ENCODE data around the gene C4orf54. TPM values are rescaled to one million over a fixed set of nuclear protein-coding genes. Genes with fewer than 3 reads are reported as not detected.

Gene C4orf54
- total RNA-seq, 5 donors from 2014 or later (not counting 1 experiment from before 2014, with no cell fraction given): not detected

DNA sequence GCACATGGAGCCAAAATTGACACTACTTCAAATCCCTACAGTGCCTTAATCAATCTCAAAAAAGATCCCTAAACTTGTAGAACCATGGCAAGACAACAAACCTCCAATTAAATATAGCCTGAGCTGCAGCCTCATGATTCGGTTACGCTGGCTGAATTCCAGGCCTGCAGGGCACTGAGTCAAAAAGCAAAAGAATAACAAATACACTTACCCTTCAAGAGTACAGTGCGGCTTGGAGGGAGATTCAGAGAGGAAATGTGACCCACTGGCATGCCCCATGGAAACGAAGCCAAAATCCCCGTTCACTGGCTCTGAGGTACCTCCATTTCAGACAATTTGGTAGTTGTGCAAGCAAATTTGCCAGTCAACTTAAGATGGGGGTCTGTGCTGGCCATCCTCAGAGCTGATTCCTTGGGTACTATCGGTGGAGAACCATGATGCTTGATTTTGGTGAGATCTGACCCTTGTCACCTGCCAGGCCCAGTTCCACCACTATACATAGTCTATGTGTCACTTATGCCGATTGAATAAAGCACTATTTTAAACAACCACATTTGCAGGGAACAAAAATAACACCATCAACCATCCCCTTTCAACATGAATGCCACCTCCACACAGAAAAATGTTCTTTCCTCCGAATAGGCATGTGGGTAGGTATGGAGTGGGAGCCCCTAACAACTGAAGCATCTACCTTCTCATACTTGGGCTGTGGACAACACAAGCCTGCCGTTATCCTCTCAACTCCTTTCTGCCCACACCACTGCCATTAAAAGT lies 2.1 kb downstream of the C4orf54 start:
- no peaks in the 10 kb centered on the region for H3K4me1 ChIP-seq (ENCODE audit: control insufficient read depth in 1 of 2, extremely low read depth in 1 of 2, insufficient read depth in 2 of 2, low read length in 2 of 2)
- POLR2A ChIA-PET: no interaction called here
- 80% methylated on average over 4 of the region's 9 CpGs for WGBS (ENCODE audit: insufficient coverage)

DNA sequence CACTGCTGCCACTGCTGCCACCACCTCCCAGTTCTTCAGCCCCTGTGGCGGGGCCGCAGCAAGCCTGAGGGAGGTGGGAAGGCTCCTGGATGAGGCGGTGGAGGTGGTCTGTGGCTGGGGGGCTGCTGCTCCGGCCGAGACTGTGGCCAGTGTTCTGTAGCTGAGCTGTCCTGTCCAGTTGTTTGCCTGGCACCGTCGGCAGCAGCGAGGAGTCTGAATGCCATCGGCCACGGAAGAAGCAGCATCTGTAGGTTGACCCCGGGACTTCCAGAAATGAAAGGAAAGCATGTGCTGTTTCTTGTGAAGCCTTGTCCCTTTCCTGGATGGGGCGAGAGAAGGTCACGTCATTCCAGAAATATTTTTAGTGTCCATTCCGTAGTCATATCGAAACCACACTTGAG lies 3.3 kb downstream of the C4orf54 start:
- Histone ChIP-seq H3K36me3 (ENCODE audit: control insufficient read depth in 2 of 2, extremely low read depth in 1 of 2, insufficient read depth in 1 of 2, low read length in 1 of 2) (no peaks in the 10 kb centered on the region), H3K4me3 (ENCODE audit: control insufficient read depth in 1 of 2, extremely low read depth in 1 of 2, low read length in 1 of 2) (no peak overlapping the region), H3K27me3 (replicated peaks in 1 of 2; ENCODE audit: control insufficient read depth in 2 of 2, extremely low read depth in 1 of 2, insufficient read depth in 2 of 2, low read length in 1 of 2) (peaks cover 0 to 16% of the 10 kb centered on the region in 2 experiments), H3K4me1 (ENCODE audit: control insufficient read depth in 1 of 2, extremely low read depth in 1 of 2, insufficient read depth in 2 of 2, low read length in 2 of 2) (no peaks in the 10 kb centered on the region), H3K9me3 (no peaks in the 10 kb centered on the region), H3K27ac (ENCODE audit: low read length) (no peak overlapping the region)
- ChIA-PET CTCF (no interaction called here), POLR2A (no interaction called here)
- H3K36me3 Mint-ChIP-seq: no peaks in the 10 kb centered on the region
- WGBS (ENCODE audit: insufficient coverage): 85% methylated on average over 11 of the region's 15 CpGs
- no peaks in the 10 kb centered on the region for H3K9me3 Mint-ChIP-seq
- ATAC-seq (replicated peaks in 1 of 4) (no peak), DNase-seq (no peak)
- no peak overlapping the region for H3K4me3 Mint-ChIP-seq
- H3K4me1 Mint-ChIP-seq: no peaks in the 10 kb centered on the region
- H3K27ac Mint-ChIP-seq: no peak overlapping the region
- H3K27me3 Mint-ChIP-seq: peaks cover 6 to 12% of the 10 kb centered on the region in 2 donors

More for the DNA sequence above, 2.1 kb downstream of the C4orf54 start:
- CTCF ChIA-PET: no interaction called here
- Histone ChIP-seq H3K27me3 (replicated peaks in 1 of 2; ENCODE audit: control insufficient read depth in 2 of 2, extremely low read depth in 1 of 2, insufficient read depth in 2 of 2, low read length in 1 of 2) (peaks cover 0 to 11% of the 10 kb centered on the region in 2 experiments), H3K27ac (ENCODE audit: low read length) (no peak overlapping the region), H3K4me3 (ENCODE audit: control insufficient read depth in 1 of 2, extremely low read depth in 1 of 2, low read length in 1 of 2) (no peak overlapping the region), H3K36me3 (ENCODE audit: control insufficient read depth in 2 of 2, extremely low read depth in 1 of 2, insufficient read depth in 1 of 2, low read length in 1 of 2) (no peaks in the 10 kb centered on the region), H3K9me3 (no peaks in the 10 kb centered on the region)
- no peak for ATAC-seq (replicated peaks in 1 of 4)
- H3K4me3 Mint-ChIP-seq: no peak overlapping the region
- DNase-seq: no peak
- H3K36me3 Mint-ChIP-seq: no peaks in the 10 kb centered on the region
- H3K27me3 Mint-ChIP-seq: peaks cover 6 to 12% of the 10 kb centered on the region in 2 donors
- H3K4me1 Mint-ChIP-seq: no peaks in the 10 kb centered on the region
- no peaks in the 10 kb centered on the region for H3K9me3 Mint-ChIP-seq
- no peak overlapping the region for H3K27ac Mint-ChIP-seq

DNA sequence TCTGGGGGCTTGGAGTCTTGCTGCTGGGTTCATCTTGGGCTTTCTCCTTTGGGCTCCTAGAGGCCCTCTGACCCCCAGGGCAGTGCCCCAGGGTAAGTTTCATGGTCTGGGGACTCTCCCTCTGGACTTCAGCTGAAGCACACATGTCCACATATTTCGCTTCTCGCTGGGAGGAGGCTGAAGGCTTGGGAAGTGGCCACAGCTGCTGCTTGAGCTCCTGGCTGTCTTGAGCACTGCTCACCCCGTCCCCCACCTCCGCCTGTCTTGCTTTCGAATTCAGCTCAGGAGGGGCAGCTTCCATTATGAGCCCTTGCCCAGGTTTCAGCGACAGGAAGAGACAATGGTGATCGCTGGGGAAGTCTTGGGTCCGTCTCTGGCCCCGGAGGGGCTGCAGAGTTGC lies 3.7 kb downstream of the C4orf54 start:
- ChIA-PET POLR2A (no interaction called here), CTCF (no interaction called here)
- Mint-ChIP-seq H3K27me3 (peaks cover 6 to 8% of the 10 kb centered on the region in 2 donors), H3K36me3 (no peaks in the 10 kb centered on the region), H3K4me1 (no peaks in the 10 kb centered on the region), H3K4me3 (no peak overlapping the region), H3K9me3 (no peaks in the 10 kb centered on the region), H3K27ac (no peak overlapping the region)
- ATAC-seq (replicated peaks in 1 of 4) (no peak), DNase-seq (no peak)
- no peaks in the 10 kb centered on the region for H3K9me3 ChIP-seq
- no peaks in the 10 kb centered on the region for H3K36me3 ChIP-seq (ENCODE audit: control insufficient read depth in 2 of 2, extremely low read depth in 1 of 2, insufficient read depth in 1 of 2, low read length in 1 of 2)
- no peak overlapping the region for H3K4me3 ChIP-seq (ENCODE audit: control insufficient read depth in 1 of 2, extremely low read depth in 1 of 2, low read length in 1 of 2)
- peaks cover 0 to 19% of the 10 kb centered on the region in 2 experiments for H3K27me3 ChIP-seq (replicated peaks in 1 of 2; ENCODE audit: control insufficient read depth in 2 of 2, extremely low read depth in 1 of 2, insufficient read depth in 2 of 2, low read length in 1 of 2)
- no peak overlapping the region for H3K27ac ChIP-seq (ENCODE audit: low read length)
- WGBS (ENCODE audit: insufficient coverage): 87% methylated on average over 9 of the region's 9 CpGs
- H3K4me1 ChIP-seq (ENCODE audit: control insufficient read depth in 1 of 2, extremely low read depth in 1 of 2, insufficient read depth in 2 of 2, low read length in 2 of 2): no peaks in the 10 kb centered on the region

DNA sequence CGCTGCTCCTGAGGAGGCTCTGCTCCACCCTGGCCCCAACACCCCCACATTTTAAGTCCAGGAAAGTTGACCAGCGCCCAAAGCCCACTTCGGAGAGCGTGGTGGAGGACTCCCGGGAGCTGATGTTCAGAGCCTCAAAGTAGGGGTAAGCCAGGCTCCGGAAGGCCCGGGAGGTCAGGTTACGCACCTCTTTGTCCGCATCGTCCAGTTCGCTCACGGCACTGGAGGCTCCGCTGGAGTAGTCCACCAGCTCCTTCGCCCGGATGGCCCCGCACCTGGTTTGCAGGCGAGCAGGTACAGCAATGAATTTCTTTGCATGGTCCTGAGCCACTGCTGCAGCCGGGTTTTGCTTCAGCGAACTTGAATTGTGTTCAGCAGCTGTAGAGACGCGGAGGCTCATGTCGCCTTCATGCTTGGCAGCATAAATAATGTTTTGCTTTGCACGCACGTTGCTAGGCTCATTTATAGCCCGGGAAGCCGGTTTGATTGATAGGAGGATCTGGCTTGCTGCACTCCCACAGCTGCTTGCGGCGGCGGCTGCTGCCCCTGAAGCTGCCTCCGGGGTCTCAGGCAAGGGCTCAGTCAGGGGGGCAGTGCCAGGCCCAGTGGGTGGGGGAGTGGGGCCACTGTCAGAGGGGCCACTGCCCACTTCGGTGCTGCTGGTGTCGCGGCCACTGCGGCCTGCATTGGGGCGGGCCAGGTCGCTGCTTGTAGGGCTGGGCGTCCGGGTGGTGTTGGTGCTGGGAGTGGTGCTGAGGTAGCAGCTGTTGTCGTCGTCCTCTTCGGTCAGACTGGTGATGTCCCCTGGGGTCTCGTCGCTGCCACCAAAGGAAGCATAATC lies 4.8 kb downstream of the C4orf54 start:
- H3K27ac Mint-ChIP-seq: no peak overlapping the region

DNA sequence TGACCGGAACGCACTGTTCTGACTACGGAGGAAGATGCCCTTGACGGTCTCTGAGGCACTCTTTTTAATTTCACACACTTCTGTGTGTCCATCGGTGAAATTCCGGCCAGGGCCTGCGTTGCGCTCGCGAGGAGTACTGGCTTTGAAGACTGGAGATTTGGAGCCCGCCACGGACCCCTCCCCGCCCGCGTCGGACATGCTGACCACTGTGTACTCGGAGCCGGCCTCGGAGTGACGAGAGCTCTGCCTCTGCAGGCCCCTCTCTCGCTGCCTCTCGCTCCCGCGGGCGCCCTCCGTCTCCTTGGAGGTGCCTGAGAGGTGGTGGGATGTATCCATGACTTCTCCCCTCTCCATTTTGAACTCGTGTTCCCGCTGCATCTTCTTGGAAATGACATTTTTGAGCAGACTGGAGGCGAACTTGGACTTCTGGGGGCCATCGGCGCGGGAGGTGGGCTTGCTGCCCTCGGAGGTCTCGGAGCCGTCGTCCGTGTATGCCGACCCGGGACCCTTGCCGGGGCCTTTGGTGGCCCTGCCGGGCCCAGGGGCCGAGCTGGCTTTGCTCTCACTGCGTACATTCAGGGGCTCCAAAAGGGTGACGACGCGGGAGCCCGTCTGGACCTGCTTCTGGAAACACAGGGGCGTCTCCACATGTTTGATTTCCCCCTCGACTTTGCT lies 5.7 kb downstream of the C4orf54 start:
- no peak overlapping the region for H3K27ac ChIP-seq (ENCODE audit: low read length)
- Mint-ChIP-seq H3K27me3 (peaks cover 3 to 6% of the 10 kb centered on the region in 2 donors), H3K4me1 (no peaks in the 10 kb centered on the region), H3K4me3 (no peak overlapping the region), H3K27ac (no peak overlapping the region), H3K36me3 (no peaks in the 10 kb centered on the region), H3K9me3 (no peaks in the 10 kb centered on the region)
- POLR2A ChIA-PET: no interaction called here
- no peak overlapping the region for H3K4me3 ChIP-seq (ENCODE audit: control insufficient read depth in 1 of 2, extremely low read depth in 1 of 2, low read length in 1 of 2)
- 92% methylated on average over 36 of the region's 49 CpGs for WGBS (ENCODE audit: insufficient coverage)
- no peaks in the 10 kb centered on the region for H3K36me3 ChIP-seq (ENCODE audit: control insufficient read depth in 2 of 2, extremely low read depth in 1 of 2, insufficient read depth in 1 of 2, low read length in 1 of 2)
- no peaks in the 10 kb centered on the region for H3K4me1 ChIP-seq (ENCODE audit: control insufficient read depth in 1 of 2, extremely low read depth in 1 of 2, insufficient read depth in 2 of 2, low read length in 2 of 2)
- ATAC-seq (replicated peaks in 1 of 4): no peak
- DNase-seq: no peak
- H3K9me3 ChIP-seq: no peaks in the 10 kb centered on the region
- H3K27me3 ChIP-seq (replicated peaks in 1 of 2; ENCODE audit: control insufficient read depth in 2 of 2, extremely low read depth in 1 of 2, insufficient read depth in 2 of 2, low read length in 1 of 2): peaks cover 0 to 19% of the 10 kb centered on the region in 2 experiments
- CTCF ChIA-PET: no interaction called here

More for the DNA sequence above, 4.8 kb downstream of the C4orf54 start:
- H3K27me3 Mint-ChIP-seq: peaks cover 3 to 6% of the 10 kb centered on the region in 2 donors
- Histone ChIP-seq H3K36me3 (ENCODE audit: control insufficient read depth in 2 of 2, extremely low read depth in 1 of 2, insufficient read depth in 1 of 2, low read length in 1 of 2) (no peaks in the 10 kb centered on the region), H3K9me3 (no peaks in the 10 kb centered on the region), H3K27ac (ENCODE audit: low read length) (no peak overlapping the region), H3K27me3 (replicated peaks in 1 of 2; ENCODE audit: control insufficient read depth in 2 of 2, extremely low read depth in 1 of 2, insufficient read depth in 2 of 2, low read length in 1 of 2) (peaks cover 0 to 19% of the 10 kb centered on the region in 2 experiments), H3K4me1 (ENCODE audit: control insufficient read depth in 1 of 2, extremely low read depth in 1 of 2, insufficient read depth in 2 of 2, low read length in 2 of 2) (no peaks in the 10 kb centered on the region), H3K4me3 (ENCODE audit: control insufficient read depth in 1 of 2, extremely low read depth in 1 of 2, low read length in 1 of 2) (no peak overlapping the region)
- ChIA-PET CTCF (no interaction called here), POLR2A (no interaction called here)
- H3K36me3 Mint-ChIP-seq: no peaks in the 10 kb centered on the region
- no peak for ATAC-seq (replicated peaks in 1 of 4)
- WGBS (ENCODE audit: insufficient coverage): 92% methylated on average over 40 of the region's 43 CpGs
- no peaks in the 10 kb centered on the region for H3K9me3 Mint-ChIP-seq
- DNase-seq: no peak
- H3K4me3 Mint-ChIP-seq: no peak overlapping the region
- H3K4me1 Mint-ChIP-seq: no peaks in the 10 kb centered on the region

DNA sequence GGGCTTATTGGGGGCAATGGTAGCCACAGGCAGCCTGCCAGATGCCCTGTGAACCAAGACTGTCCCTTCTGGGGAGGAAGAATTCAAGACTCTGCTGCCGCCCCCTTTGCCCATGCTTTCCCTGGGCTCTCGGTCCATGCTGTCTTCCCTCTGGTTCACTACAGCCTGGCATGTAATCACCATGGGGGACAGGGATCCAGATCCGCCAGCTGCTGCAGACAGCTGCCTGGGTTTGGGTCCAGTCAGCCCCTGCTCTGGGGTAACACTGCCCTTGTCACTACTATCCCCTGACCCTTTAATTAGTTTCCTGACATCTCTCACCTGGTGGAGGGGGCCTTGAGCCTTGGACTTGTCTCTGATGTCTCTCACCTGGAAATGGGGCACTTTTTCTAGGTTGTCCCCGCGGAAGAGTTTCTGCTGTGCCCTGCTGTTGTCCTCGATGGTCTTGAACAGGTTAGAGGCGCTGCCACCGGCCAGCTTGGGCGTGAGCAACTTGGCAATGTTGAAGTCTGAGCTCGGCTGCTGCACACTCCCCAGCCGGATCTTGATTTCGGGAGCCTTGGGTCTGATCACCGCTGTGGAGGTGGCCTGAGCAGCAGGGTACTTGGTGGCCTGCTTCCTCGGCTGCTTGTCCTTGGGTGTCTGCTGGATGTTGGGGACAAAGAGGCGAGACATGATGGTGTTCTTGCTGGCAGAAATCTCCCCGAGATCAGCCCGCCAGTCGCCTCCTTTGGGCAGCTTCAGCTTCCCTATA lies 6.4 kb downstream of the C4orf54 start:
- POLR2A ChIA-PET: no interaction called here
- no peak overlapping the region for H3K27ac Mint-ChIP-seq
- H3K4me3 Mint-ChIP-seq: no peak overlapping the region
- DNase-seq (no peak), ATAC-seq (replicated peaks in 1 of 4) (no peak)
- 88% methylated on average over 18 of the region's 18 CpGs for WGBS (ENCODE audit: insufficient coverage)
- Histone ChIP-seq H3K27ac (ENCODE audit: low read length) (no peak overlapping the region), H3K4me1 (ENCODE audit: control insufficient read depth in 1 of 2, extremely low read depth in 1 of 2, insufficient read depth in 2 of 2, low read length in 2 of 2) (no peaks in the 10 kb centered on the region), H3K4me3 (ENCODE audit: control insufficient read depth in 1 of 2, extremely low read depth in 1 of 2, low read length in 1 of 2) (no peak overlapping the region), H3K36me3 (ENCODE audit: control insufficient read depth in 2 of 2, extremely low read depth in 1 of 2, insufficient read depth in 1 of 2, low read length in 1 of 2) (no peaks in the 10 kb centered on the region), H3K27me3 (replicated peaks in 1 of 2; ENCODE audit: control insufficient read depth in 2 of 2, extremely low read depth in 1 of 2, insufficient read depth in 2 of 2, low read length in 1 of 2) (peaks cover 0 to 19% of the 10 kb centered on the region in 2 experiments), H3K9me3 (no peaks in the 10 kb centered on the region)
- CTCF ChIA-PET: no interaction called here
- no peaks in the 10 kb centered on the region for H3K9me3 Mint-ChIP-seq
- H3K36me3 Mint-ChIP-seq: no peaks in the 10 kb centered on the region
- H3K4me1 Mint-ChIP-seq: no peaks in the 10 kb centered on the region
- H3K27me3 Mint-ChIP-seq: peaks cover 3 to 6% of the 10 kb centered on the region in 2 donors
